ENCODE measurements around the gene ZNF267. TPM values are rescaled to one million over a fixed set of nuclear protein-coding genes. Genes with fewer than 3 reads are reported as not detected.

ZNF267 gene
- total and polyA plus RNA-seq, 2 of the 13 experiments (the other 11 are each of a cell fraction or from before 2014, with no cell fraction given): 3.0 to 30.0 TPM

DNA sequence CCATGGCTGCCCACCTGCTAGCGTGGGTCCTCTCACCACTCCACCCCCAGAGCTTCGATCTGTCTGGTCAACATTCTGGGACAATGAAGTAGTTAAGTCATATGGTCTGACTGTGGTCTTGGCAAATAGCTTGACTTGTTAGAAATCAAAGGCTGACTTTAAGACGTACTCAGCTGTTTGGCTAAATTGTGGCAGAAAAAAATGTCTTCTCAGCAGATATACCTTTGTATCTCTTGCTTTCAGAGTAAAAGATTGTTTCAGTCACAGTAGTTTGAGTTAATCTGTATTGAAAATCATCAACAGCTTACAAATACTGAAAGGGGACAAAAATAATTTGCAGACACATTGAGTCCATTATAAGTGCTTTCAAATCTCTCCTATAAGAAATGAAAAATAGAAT lies 2.1 kb upstream of the ZNF267 start:
- H3K4me3 ChIP-seq (replicated peaks in 1 of 3; ENCODE audit: insufficient read depth in 1 of 3, low read depth in 2 of 3, low read length in 3 of 3): no peak overlapping the region
- 46% methylated on average over 3 of the region's 3 CpGs for WGBS (ENCODE audit: low lambda C conversion rate)
- TF ChIP-seq MAFK (conservative IDR thresholded peaks at IDR 0.05 in 1 of 2, IDR thresholded peaks at IDR 0.05 in 1 of 2; ENCODE audit: low read length in 2 of 2) (peak; percentile 77 to 82), MAFF (IDR thresholded peaks at IDR 0.05; ENCODE audit: low read depth, low read length) (peak; percentile 77), RARA (CRISPR knock-in tag; IDR thresholded peaks at IDR 0.05) (no peak)
- H3K27ac ChIP-seq (ENCODE audit: extremely low read length, insufficient read depth, low read length): no peak overlapping the region
- BruUV-seq (replicated peaks): no TSS peak
- intact Hi-C loops (cut with micrococcal nuclease; ENCODE audit: unreplicated experiment) (loop anchor here (5.0 kb wide), 3 partner anchors 159 to 414 kb away; partner anchors contain the start of genes ARMC5 and RUSF1), in situ Hi-C loops (cut with HindIII; ENCODE audit: extremely low pct_ligation_motif_present, low pct_unique_long_range_greater_than_20kb) (loop anchor here (10.0 to 25.0 kb wide), 3 partner anchors 417 to 877 kb away; partner anchors contain the start of genes ARMC5, PYCARD, PYDC1 and TRIM72)
- CTCF ChIA-PET (ENCODE audit: low intra/inter-chr PET ratio, low total read pairs): no interaction called here
- H3K27me3 ChIP-seq (ENCODE audit: control insufficient read depth in 1 of 2, insufficient read depth in 2 of 2, low read length in 2 of 2): peaks cover 0 to 19% of the 10 kb centered on the region in 2 experiments; a peak in 2 of 5 replicates
- H3K4me1 ChIP-seq (ENCODE audit: insufficient read depth, low read length): peaks cover 43% of the 10 kb centered on the region
- no peak for DNase-seq (ENCODE audit: low spot score)
- POLR2A ChIA-PET: no interaction called here
- H3K36me3 ChIP-seq (replicated peaks in 1 of 2; ENCODE audit: control insufficient read depth in 1 of 2, insufficient read depth in 2 of 2, low read length in 2 of 2): no peaks in the 10 kb centered on the region
- H3K79me2 ChIP-seq (ENCODE audit: insufficient read depth, low read length): peaks cover 28% of the 10 kb centered on the region
- FAIRE-seq: no peak
- no peaks in the 10 kb centered on the region for H3K9me3 ChIP-seq (ENCODE audit: low read length)
- H3K4me2 ChIP-seq (ENCODE audit: low read depth, low read length): no peak overlapping the region
- no peak overlapping the region for H2AFZ ChIP-seq (ENCODE audit: low read length)
- H3K9ac ChIP-seq (ENCODE audit: insufficient read depth, low read depth, low read length): no peak overlapping the region
- ATAC-seq: no peak
- 0 out of 2 replicates have a peak, but pooled peaks cover 4% of the 10 kb centered on the region for H4K20me1 ChIP-seq (ENCODE audit: insufficient read depth, low read length)

DNA sequence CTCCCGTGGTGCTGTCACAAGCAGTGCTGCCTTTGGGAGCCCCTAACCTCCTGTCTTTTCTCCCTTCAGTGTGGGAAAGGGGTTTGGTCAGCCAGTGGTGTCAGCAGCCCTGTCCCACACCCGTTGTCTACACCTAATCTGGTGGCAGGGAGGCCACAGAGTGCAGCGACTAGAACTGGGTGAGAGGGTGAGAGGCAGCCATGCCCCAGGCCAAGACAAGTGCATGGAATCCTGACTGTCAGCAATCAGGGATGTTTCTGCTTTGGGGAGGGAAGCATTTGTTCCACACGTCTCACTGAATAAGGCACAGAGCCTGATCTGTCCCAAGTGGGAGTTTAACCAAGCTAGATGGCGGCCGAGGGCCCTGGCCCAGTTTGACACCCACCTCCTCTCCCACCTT lies 1.4 kb upstream of the ZNF267 start:
- peaks cover 50% of the 10 kb centered on the region for H3K4me1 ChIP-seq (ENCODE audit: insufficient read depth, low read length)

More for the DNA sequence above, 1.4 kb upstream of the ZNF267 start:
- Histone ChIP-seq H3K27ac (ENCODE audit: extremely low read length, insufficient read depth, low read length) (no peak overlapping the region), H3K27me3 (ENCODE audit: control insufficient read depth in 1 of 2, insufficient read depth in 2 of 2, low read length in 2 of 2) (peaks cover 0 to 13% of the 10 kb centered on the region in 2 experiments; a peak in 2 of 5 replicates), H3K4me3 (replicated peaks in 1 of 3; ENCODE audit: insufficient read depth in 1 of 3, low read depth in 2 of 3, low read length in 3 of 3) (peak overlapping the region in 1 of 3 experiments; percentile 99; a peak in 1 of 6 replicates), H3K4me2 (ENCODE audit: low read depth, low read length) (peak overlapping the region; percentile 81; the same call in 1 of the 2 replicates), H3K36me3 (replicated peaks in 1 of 2; ENCODE audit: control insufficient read depth in 1 of 2, insufficient read depth in 2 of 2, low read length in 2 of 2) (no peaks in the 10 kb centered on the region), H3K9me3 (ENCODE audit: low read length) (no peaks in the 10 kb centered on the region), H3K9ac (ENCODE audit: insufficient read depth, low read depth, low read length) (no peak overlapping the region), H2AFZ (ENCODE audit: low read length) (no peak overlapping the region), H3K79me2 (ENCODE audit: insufficient read depth, low read length) (peaks cover 34% of the 10 kb centered on the region), H4K20me1 (ENCODE audit: insufficient read depth, low read length) (0 out of 2 replicates have a peak, but pooled peaks cover 4% of the 10 kb centered on the region)
- ChIA-PET POLR2A (interaction anchor here (1.2 kb wide), 1 partner anchor 887 kb away, joined by 3 read pairs; the partner anchor contains the start of gene HSD3B7), CTCF (ENCODE audit: low intra/inter-chr PET ratio, low total read pairs) (no interaction called here)
- ATAC-seq: no peak; the same call in 2 of the 3 replicates
- DNase-seq (ENCODE audit: low spot score): no peak
- no peak for FAIRE-seq
- TF ChIP-seq ZIK1 (CRISPR knock-in tag; IDR thresholded peaks at IDR 0.05; ENCODE audit: borderline replicate concordance, low read depth) (no peak), GATA4 (IDR thresholded peaks at IDR 0.05; ENCODE audit: borderline replicate concordance, low read depth) (no peak), FOXC1 (CRISPR knock-in tag; IDR thresholded peaks at IDR 0.05; ENCODE audit: borderline replicate concordance) (0 out of 2 replicates have a peak, but pooled peaks have one; percentile 27), THAP11 (CRISPR knock-in tag; IDR thresholded peaks at IDR 0.05) (no peak), ZNF563 (CRISPR knock-in tag; IDR thresholded peaks at IDR 0.05) (no peak), ATF7 (IDR thresholded peaks at IDR 0.05) (no peak), ATF7 (CRISPR knock-in tag; IDR thresholded peaks at IDR 0.05) (0 out of 2 replicates have a peak, but pooled peaks have one; percentile 31)
- intact Hi-C loops (cut with micrococcal nuclease; ENCODE audit: unreplicated experiment): loop anchor here (5.0 kb wide), 3 partner anchors 160 to 415 kb away; partner anchors contain the start of genes ARMC5 and RUSF1
- 40% methylated on average over 5 of the region's 6 CpGs for WGBS (ENCODE audit: low lambda C conversion rate)
- no TSS peak for BruUV-seq (replicated peaks)
- in situ Hi-C loops (cut with HindIII; ENCODE audit: extremely low pct_ligation_motif_present, low pct_unique_long_range_greater_than_20kb): loop anchor here (10.0 to 25.0 kb wide), 3 partner anchors 417 to 877 kb away; partner anchors contain the start of genes ARMC5, PYCARD, PYDC1 and TRIM72
